Measurements from ENCODE around the gene TNFSF13.

The TNFSF13 gene

GRCh38 chr17:7513850-7514419 lies 44.6 kb upstream of the TNFSF13 start:
- no peak for DNase-seq (ENCODE audit: low read depth)
- in situ Hi-C loops (cut with HindIII; ENCODE audit: low sequenced_read_pairs) = no loop called here
- no peak for TF ChIP-seq CTCF (IDR thresholded peaks at IDR 0.05; ENCODE audit: low read depth, low read length, missing control alignments)
- no peak overlapping the region for H3K4me3 ChIP-seq (ENCODE audit: low read depth, low read length)

- TF ChIP-seq CTCF (IDR thresholded peaks at IDR 0.05; ENCODE audit: low read depth, low read length, missing control alignments) = no peak
- H3K4me3 ChIP-seq (ENCODE audit: low read depth, low read length) = no peak overlapping the region
- in situ Hi-C loops (cut with HindIII; ENCODE audit: low sequenced_read_pairs) = no loop called here
- DNase-seq (ENCODE audit: low read depth) = no peak
Observed at GRCh38 chr17:7515911-7516610, 42.5 kb upstream of the TNFSF13 start.

- H3K4me3 ChIP-seq (ENCODE audit: low read depth, low read length) = no peak overlapping the region
- in situ Hi-C loops (cut with HindIII; ENCODE audit: low sequenced_read_pairs) = no loop called here
- DNase-seq (ENCODE audit: low read depth) = no peak
- peak; percentile 14 for TF ChIP-seq CTCF (IDR thresholded peaks at IDR 0.05; ENCODE audit: low read depth, low read length, missing control alignments)
Observed at GRCh38 chr17:7523033-7523432, 35.5 kb upstream of the TNFSF13 start.

GRCh38 chr17:7528842-7529241 lies 29.7 kb upstream of the TNFSF13 start:
- TF ChIP-seq CTCF (IDR thresholded peaks at IDR 0.05; ENCODE audit: low read depth, low read length, missing control alignments) = no peak
- in situ Hi-C loops (cut with HindIII; ENCODE audit: low sequenced_read_pairs) = no loop called here
- no peak overlapping the region for H3K4me3 ChIP-seq (ENCODE audit: low read depth, low read length)
- no peak for DNase-seq (ENCODE audit: low read depth)

- in situ Hi-C loops (cut with HindIII; ENCODE audit: low sequenced_read_pairs) = no loop called here
- TF ChIP-seq CTCF (IDR thresholded peaks at IDR 0.05; ENCODE audit: low read depth, low read length, missing control alignments) = no peak
- H3K4me3 ChIP-seq (ENCODE audit: low read depth, low read length) = no peak overlapping the region
- no peak for DNase-seq (ENCODE audit: low read depth)
Observed at GRCh38 chr17:7530023-7530900, 28.3 kb upstream of the TNFSF13 start.

- in situ Hi-C loops (cut with HindIII; ENCODE audit: low sequenced_read_pairs) = loop anchor here (5.0 kb wide), 1 partner anchor 61 kb away; the partner anchor contains the start of gene ZBTB4
- no peak for TF ChIP-seq CTCF (IDR thresholded peaks at IDR 0.05; ENCODE audit: low read depth, low read length, missing control alignments)
- DNase-seq (ENCODE audit: low read depth) = no peak
- no peak overlapping the region for H3K4me3 ChIP-seq (ENCODE audit: low read depth, low read length)
Observed at GRCh38 chr17:7538050-7538449, 20.5 kb upstream of the TNFSF13 start.
